ENCODE measurements around the gene ALG3.

Gene ALG3

GRCh38 chr3:184211297-184211696 is 37.5 kb downstream of the ALG3 start:
- H3K4me3 ChIP-seq (ENCODE audit: low read depth, low read length) = no peak overlapping the region
- DNase-seq (ENCODE audit: low read depth) = no peak

- H3K4me3 ChIP-seq (ENCODE audit: low read depth, low read length) = no peak overlapping the region
- no peak for DNase-seq (ENCODE audit: low read depth)
These were observed 39.4 kb downstream of the ALG3 start for GRCh38 chr3:184209146-184209923.

- DNase-seq (ENCODE audit: low read depth) = no peak
- H3K4me3 ChIP-seq (ENCODE audit: low read depth, low read length) = no peak overlapping the region
These were observed 45.2 kb downstream of the ALG3 start for GRCh38 chr3:184203526-184203925.

- DNase-seq (ENCODE audit: low read depth) = no peak
- H3K4me3 ChIP-seq (ENCODE audit: low read depth, low read length) = no peak overlapping the region
These were observed 47.9 kb downstream of the ALG3 start for GRCh38 chr3:184200825-184201224.

GRCh38 chr3:184198509-184198908 is 50.3 kb downstream of the ALG3 start:
- DNase-seq (ENCODE audit: low read depth) = no peak
- H3K4me3 ChIP-seq (ENCODE audit: low read depth, low read length) = no peak overlapping the region

GRCh38 chr3:184196536-184196935 is 52.2 kb downstream of the ALG3 start:
- H3K4me3 ChIP-seq (ENCODE audit: low read depth, low read length) = no peak overlapping the region
- no peak for DNase-seq (ENCODE audit: low read depth)

GRCh38 chr3:184193991-184194539 is 54.7 kb downstream of the ALG3 start:
- no peak overlapping the region for H3K4me3 ChIP-seq (ENCODE audit: low read depth, low read length)
- DNase-seq (ENCODE audit: low read depth) = no peak

GRCh38 chr3:184192889-184193288 is 55.9 kb downstream of the ALG3 start:
- DNase-seq (ENCODE audit: low read depth) = no peak
- H3K4me3 ChIP-seq (ENCODE audit: low read depth, low read length) = no peak overlapping the region
